Occipital lobe (tissue), 2 donors: Measurements from ENCODE around the gene MAB21L4. TPM values are rescaled to one million over a fixed set of nuclear protein-coding genes. Genes with fewer than 3 reads are reported as not detected.
A peak's percentile ranks its signal among the peaks of the same experiment; 100 is the strongest.
"Not testable (repeated sequence)": the region's sequence is repeated elsewhere in the genome, so short reads cannot be mapped to it uniquely, and the experiment has no call there.

Source experiments
- DNase-seq: peaks from one replicate; lab custom pipeline; 2025; lab: John Stamatoyannopoulos, UW
- total RNA-seq: library from RNA; depleted of rRNA; stranded (reverse); fragments of >200 nt; gene quantifications from one replicate; pipeline ENCODE4 v1.2.3, GENCODE V29; 2014

The MAB21L4 gene
- total RNA-seq, 1 donor from 2014 or later = not detected

DNA sequence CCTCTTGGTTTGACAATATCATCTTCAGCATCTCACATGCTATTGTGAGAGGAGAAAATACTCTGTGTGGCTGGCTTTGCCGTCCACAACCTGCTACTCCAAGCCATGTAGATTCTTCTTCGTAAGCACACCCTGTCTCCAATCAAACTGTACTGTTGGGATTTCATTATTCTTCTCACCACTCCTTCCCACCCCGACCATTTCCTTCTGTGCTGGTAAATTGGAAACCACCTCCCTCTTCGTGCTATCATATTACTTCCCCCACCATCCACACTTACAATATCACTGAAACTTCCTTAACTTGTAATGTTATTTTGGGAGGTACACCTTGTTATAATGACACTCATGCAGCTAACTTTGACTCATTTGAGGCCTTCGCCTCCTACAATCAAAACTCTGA is 30.6 kb downstream of the MAB21L4 start:
- DNase-seq = no peak

DNA sequence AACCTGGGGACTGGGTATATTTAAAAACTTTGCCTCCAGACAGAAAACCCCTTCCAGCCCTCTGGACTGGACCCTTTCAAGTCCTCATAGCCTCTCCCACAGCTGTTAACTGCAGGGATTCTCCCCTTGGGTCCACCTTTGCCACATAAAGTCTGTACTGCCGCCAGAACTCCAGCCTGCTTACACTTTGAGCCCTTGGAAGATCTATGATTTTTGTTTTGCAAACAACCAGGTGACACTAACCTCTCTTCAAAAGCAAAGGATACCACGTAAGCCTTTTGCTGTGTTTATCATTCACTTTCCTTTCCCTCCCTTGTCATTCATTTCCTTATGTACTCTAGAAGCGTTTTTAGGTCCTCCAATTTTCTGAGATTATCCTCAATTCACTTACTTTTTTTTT is 31.5 kb downstream of the MAB21L4 start:
- no peak for DNase-seq

DNA sequence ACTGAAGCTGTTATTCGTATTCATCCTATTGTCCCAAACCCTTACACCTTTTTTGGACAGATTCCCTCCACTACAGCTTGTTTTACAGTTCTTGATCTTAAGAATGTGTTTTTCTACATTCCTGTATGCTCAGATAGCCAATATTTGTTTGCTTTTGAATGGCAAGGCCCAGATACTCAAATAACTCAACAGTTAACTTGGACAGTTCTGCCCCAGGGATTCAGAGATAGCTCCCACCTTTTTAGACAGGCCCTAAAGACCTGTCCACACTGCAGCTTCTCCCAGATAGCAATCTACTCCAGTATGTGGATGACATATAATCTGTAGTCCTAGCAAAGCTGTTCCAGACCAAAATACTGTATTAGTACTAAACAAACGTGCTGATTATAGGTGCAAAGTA is 34.4 kb downstream of the MAB21L4 start:
- no peak for DNase-seq

DNA sequence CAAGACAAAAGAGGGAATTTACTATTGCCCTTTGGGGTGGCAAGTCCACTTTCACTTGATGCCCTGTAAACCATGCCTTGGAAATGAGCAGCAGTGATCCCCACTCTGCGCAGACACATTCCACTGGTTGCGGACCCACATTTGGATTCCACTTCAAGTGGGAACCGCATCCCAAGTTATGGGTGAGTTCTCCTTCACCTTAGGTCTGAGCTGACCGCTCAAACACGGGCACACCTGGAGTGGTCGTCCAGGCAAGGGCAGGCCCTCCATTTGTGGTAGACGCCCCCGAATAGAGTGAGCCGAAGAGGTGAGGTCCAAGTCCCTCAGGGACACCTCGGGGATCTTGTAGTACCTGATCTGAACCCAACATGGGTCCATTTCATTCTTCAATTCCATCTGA is 37.1 kb downstream of the MAB21L4 start:
- no peak for DNase-seq

DNA sequence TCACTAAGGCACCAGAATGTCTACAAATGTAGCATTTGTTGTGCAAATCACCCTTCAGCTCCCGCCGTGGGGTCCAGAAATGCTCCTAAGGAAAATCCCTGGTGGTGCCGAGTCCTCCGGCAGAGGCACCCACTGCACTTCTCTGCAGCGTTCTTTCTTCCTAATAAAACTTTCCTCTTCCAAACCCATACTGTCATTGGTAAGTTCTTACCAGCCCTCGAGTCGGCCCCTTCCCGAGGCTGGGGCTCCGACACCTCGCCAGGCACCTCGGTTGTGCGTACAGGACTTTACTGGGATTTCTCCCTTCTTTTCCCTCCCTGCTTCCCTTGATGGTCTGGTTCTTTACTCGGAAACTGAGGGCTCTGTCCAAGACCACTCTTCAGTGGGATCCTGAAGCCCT is 37.6 kb downstream of the MAB21L4 start:
- no peak for DNase-seq

DNA sequence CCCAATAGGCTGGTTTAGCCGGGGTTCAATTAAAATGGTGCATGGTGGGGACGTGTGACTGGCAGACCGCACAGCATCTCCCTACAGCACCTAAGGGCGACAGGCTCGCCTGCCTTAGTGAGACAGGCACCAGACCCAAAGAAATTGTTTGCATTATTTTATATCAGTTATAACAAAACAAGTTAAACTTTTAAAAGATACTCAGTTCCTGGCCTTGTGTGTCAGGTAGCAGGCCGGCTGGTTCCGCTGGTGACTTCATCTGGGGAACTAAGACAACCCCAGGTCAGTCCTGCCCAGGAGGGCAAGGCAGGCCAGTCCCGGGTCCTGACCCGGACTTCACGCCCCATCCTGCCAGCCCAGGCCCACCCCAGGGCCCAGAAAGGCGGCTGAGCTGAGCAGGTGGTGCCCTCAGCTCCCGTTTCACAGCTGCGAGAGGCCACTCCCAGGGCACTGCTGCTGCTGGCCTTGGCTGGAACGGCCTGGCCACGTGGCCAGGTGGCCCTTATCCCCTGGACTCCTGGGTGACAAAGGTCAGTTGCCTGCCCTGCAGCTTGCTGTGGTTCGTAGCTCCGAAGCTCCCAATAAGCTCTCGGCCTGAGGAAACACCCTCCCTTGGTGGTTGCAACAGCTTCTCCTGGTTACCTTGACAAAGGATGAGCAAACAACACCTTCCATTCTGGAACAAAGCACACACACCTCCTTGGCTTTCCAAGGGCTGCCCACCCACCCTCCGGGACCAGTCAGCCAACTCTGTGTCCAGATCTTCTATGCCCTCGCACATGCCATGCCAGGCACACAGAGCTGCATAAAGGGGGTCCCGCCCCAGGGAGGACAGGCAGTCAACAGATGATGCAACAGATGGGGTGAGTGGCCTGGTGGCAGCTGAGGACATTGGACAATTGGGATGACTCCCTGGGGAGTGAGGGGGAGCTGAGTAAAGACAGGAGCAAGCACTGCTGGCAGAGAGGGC is 38.6 kb downstream of the MAB21L4 start:
- no peak for DNase-seq

DNA sequence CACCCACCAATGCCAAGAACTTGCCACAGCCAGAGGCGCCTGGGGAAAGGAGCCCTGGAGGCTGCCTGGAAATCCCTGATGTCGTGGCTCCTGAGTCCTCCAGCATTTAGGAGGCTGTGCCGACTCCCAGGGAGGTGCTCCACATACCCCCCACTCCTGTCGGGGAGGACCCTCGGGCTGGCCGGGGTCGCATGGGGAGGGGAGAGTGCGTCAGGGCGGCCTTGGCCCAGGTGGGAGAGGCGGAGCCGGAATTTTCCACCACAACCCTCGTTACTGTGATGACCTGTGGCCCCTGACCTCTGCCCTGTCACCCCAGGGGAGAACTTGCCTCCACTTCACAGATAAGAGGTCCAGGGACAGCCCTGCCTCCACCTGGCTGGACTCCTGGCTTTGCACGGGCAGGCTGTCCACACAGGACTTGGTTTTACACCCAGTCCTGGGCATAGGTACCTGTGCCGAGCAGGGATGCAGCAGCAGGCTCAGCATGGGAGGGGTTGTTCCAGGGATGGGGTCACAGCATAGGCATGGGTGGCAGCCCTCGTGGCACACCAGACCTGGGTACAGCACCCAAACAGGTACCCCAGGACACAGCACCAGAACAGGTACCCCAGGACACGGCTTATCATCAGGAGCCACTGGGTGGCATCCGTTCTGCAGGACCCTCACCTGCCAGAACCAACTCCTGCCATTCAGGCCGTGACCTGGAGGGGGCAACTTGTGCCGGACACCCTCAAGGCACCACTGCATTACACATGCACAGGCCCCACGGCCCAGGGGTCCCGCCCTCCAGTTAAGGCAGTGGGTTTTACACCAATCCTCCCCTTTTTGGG is 39.6 kb downstream of the MAB21L4 start:
- no peak for DNase-seq

DNA sequence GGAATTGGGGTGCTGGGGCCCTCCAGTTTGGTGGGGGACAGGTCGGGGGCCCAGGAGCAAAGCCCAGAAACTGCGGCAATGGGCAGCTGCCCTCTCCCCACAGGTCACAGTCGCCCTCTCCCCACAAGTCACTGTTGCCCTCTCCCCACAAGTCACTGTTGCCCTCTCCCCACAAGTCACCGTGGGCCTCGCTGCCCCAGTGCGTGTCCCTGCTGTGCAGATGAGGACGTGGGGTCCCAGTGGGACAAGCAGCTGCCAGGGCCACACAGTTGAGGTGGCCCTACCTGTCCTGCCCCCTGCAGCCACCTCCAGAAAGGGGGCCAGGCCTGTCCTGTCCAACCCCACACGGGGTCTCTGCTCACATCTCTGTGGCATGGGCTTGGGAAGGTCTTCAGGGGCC is 40.3 kb downstream of the MAB21L4 start:
- DNase-seq = no peak

DNA sequence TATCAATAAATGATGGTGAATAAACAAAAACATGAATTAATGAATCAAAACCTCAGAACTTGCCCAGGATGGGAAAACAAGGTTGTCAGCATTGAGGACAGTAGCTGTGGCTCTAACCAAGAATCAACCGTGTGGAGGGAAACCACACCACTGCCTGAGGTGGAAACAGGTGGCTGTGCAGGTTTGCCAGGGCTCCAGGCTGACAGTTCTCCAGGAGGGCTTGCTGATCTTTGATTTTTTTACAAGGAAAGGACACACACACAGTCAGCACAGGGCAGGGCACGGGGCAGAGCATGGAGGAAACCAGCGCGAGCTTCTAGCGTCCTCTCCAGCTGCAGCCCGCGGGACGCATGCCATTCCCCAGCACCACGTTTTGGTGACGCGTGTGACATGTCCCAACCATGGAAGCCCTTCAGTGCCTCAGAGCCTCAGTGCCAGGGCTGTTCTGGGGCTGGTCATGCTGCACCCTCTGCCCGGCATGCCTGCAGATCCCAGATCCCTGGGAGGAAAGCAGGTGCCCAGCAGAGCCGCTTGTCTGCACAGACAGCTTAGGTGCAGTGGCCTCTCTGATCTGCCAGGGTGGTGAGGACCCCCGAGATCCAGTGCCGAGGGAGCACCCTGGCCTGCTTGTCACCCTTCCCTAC is 43.2 kb downstream of the MAB21L4 start:
- DNase-seq = no peak

DNA sequence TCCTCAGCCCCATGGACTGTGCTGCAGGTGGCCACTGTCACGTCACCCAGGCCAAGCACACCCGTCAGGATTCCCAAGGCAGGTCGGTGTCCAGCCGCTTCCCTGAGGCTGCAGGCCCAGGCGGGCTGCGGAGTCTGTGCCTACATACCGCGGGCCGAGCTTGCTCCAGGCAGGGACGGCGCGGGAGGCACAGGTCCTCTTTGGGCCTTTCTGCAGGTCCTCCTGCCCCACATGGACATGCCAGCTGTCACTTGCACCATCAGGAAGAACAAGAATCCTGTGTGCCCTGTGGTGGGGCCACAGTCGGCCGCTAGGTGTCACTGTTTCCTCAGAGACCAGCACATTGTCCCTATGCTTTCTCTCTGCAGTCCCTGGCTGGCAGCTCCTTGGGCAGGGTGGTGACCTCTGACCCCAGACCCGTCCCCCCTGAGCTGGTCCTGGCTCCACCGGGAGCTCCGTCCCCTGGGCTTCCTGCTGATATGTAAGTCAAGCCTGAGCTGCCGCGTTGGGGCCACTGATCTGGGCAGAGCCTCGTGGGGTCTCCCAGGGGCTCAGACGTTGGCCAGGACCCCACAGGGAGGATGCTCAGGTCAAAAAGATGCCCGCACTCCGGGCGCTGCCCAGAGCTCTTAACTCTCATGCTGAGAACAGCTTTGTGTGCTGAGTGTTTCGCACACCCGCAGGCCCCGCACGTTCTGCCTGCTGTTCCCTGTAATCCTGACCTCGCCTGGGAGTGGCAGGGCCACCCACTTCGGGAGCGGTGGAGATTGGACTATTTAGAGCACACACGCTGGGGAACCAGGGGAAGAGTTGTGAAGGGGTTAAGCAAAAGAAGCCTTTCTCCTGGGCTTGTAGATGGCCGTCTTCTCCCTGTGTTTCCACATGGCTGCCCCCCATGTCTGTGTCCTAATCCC is 44.6 kb downstream of the MAB21L4 start:
- DNase-seq = peak; percentile 67

DNA sequence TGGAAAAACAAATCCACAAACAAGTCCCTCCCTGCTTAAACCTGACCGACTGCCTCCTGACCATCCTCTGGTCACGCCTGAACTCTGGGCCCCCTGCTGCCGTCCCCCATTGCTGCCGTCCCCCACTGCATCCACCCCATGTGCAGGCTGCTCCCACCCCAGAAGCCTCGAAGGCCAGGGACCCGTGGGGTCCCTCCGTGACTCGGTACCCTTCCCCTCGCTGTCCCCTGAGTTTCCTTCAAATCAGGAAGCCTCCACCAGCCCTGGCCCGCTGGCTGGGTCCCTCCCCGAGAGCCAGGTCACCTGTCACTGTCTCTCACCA is 45.2 kb downstream of the MAB21L4 start:
- no peak for DNase-seq

DNA sequence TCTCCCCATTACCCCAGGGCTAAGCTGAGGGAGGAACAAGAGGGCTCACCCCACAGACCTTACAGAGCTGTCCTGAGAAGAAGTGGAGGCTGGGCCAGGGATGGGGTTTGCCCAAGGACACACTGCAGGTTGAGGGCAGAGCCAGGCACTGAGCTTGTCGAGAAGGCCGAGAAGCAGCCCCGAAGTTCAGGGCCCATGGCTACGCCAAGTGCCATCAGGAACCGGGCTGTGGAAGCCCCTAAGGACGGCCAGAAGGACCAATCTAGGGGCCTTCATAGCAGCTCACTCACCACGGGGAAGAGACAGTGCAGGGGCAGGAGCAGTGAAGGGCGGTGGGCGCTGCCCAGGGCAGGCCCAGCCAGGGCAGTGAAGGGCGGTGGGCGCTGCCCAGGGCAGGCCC is 45.9 kb downstream of the MAB21L4 start:
- DNase-seq = no peak

DNA sequence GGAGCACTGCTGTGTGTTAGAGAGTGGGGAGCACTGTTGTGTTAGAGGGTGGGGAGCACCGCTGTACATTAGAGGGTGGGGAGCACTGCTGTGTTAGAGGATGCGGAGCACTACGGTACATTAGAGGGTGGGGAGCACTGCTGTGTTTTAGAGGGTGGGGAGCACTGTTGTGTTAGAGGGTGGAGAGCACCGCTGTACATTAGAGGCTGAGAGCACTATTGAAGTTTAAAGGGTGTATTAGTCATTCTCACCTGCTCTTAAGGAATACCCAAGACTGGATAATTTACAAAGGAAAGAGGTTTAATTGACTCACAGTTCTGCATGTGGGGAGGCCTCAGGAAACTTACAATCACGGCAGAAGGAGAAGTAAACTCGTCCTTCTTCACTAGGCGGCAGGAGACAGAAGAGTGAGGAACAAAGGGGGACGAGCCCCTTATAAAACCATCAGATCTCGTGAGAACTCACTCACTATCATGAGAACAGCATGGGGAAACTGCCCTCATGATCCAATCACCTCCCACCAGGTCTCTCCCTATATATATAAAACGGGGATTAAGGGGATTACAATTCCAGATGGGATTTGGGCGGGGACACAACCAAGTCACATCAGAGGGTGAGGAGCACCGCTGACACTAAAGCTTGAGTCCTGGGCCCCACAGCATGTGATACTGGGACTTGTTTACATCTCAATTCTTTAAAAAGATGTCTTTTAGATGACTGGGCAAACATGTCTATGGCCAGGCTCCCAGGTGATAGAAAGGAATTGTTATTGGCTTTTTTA is 46.9 kb downstream of the MAB21L4 start:
- DNase-seq = no peak

DNA sequence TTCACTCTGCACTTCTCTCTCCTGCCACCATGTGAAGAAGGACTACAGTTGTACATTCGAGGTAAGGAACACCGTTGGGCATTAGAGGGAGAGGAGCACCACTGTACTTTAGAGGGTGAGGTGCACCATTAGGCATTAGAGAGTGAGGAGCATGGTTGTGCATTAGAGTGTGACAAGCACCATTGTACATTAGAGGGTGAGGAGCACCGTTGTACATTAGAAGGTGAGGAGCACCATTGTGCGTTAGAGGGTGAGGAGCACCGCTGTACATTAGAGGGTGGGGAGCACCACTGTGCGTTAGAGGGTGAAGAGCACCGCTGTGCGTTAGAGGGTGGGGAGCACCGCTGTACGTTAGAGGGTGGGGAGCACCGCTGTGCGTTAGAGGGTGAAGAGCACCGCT is 48.1 kb downstream of the MAB21L4 start:
- no peak for DNase-seq

DNA sequence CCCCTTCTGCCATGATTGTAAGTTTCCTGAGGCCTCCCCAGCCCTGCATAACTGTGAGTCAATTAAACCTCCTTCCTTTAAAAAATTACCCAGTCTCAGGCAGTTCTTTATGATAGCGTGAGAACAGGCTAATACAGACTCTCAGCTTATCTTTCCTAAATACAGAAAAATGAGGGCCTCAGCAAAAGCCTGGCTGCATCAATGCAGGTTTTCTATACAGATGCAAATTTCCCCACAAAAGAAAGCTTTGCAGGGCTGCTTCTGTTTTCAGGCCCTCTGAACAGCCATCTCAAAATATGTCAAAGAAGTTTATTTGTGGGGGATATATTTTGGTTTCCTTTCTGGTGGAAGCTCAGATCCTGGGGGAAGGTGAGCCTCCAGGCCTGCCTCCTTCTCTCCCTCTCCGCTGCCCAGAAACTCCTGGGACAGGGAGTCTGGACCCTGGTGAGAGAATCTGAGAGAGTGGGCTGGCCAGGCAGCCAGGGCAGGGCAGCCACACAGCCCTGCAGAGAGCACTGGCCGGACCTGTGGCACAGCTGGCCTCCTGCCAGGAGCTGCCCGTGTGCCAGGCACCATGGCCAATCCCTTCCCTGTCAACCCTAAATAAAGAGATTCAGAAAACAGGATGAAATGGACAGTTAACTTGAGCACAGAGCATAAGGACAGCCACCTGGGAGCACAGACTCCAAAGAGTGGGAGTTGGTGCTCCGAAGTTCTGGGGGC is 48.9 kb downstream of the MAB21L4 start:
- DNase-seq = no peak

DNA sequence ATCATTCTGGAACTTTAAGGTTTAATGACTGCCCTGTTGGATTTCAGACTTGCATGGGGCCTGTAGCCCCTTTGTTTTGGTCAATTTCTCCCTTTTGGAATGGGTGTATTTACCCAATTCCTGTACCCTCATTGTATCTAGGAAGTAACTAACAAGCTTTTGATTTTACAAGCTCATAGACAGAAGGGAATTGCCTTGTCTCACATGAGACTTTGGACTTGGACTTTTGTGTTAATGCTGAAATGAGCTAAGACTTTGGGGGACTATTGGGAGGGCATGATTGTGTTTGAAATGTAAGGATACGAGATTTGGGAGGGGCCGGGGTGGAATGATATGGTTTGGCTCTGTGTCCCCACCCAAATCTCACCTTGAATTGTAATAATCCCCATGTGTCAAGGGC is 49.6 kb downstream of the MAB21L4 start:
- not testable (repeated sequence) for DNase-seq

DNA sequence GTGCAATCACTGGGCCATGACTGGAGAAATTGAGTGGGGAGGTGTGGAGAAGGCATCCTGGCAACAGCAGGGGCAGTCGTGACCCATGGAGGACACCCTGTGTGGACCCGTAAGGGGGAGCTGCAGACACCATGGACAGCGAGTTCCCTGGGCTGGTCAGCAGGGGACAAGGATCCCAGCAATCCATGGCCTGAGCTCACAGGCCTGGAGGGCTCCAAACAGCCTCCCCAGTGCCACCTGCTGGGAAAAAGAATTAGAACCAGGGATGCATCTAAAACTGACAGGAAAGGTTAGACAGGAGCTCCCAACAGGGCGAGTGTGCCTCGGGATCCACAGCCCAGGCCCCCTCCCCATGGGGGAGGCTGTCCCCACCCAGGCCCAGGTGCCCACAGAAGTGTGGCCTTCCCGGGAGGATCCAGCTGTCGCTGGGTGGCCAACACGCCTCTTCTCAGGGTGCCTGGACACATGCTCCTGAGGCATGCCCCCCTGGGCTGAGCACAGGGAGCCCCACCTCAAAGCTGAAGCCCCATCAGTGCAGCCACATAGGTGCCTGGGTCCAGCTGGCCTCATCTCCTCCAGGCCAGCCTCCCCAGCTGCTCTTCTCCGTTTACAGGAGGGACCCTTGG is 55.4 kb downstream of the MAB21L4 start:
- peak; percentile 56 for DNase-seq

DNA sequence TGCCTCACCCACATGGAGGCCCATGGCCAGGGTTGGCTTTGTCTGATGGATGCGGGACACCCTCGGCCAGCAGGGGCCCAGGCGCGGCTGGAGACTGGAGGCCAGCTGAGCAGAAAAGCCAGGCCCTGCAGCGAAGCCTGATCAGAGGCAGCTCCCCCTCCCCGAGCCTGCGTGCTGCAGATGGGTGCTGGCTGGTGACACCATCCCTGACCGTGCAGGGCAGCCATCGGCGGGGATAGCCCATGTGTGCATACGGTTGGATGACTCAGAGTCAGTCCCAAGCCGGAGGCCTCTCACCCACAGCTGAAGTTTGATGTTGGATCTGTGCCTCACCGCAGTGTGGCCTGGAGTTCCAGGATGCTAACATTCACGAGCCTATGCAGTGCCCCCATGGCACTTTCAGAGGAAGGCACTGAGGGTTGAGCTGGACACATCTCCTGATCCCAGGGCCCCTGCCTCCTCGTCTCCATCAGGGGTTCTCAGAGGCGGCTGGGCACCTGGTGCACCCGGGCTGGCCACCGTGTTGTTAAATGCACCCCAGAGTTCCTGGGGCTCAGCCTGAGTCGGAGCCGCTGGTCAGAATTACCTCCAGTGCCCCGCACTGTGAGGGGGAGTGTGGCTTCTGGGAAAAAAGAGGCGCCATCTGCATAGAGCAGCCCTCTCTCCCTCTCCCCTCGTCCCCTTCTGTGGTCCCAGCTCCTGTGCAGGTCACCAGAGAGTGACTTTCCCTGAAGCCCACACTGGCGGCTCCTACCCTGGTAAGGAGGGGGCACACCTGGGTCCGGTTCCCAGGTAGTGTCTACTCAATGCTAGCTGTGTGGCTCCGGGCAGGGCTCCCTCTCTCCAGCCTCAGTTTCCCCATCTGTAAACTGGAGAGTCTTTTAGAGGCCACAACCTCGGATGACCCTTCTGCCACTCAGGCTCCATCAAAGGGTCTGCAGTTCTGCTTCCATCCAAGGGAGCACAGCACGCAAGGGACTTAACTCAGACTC is 56.5 kb downstream of the MAB21L4 start:
- no peak for DNase-seq
